Lower leg skin (tissue), 4 donors: ENCODE measurements around the gene SEMA3B. TPM values are rescaled to one million over a fixed set of nuclear protein-coding genes. Genes with fewer than 3 reads are reported as not detected.

ENCODE experiments used
- DNase-seq, 2 donors: peaks; one replicate each; pipeline ENCODE4 v3.0.0-alpha.2; 2019; ENCODE audit warnings: low spot score in 2 of 2
- H3K4me3 ChIP-seq: fragments of 200-600 bp; sonication (generic); 2 replicates; pipeline ENCODE4 v1.5.1; 2017; ENCODE audit warnings: mild to moderate bottlenecking, low read depth; ENCODE audit not compliant: poor library complexity, severe bottlenecking
- CTCF ChIP-seq, 3 donors: fragments of 450-650 bp; IDR thresholded peaks; one replicate each; pipeline ENCODE4 v1.5.1; 2016; ENCODE audit warnings: antibody characterized with exemption in 3 of 3, mild to moderate bottlenecking in 3 of 3, moderate library complexity in 2 of 3
- POLR2A ChIP-seq, 2 donors: fragments of 450-650 bp; IDR thresholded peaks; one replicate each; pipeline ENCODE4 v1.6.1; 2016 to 2017; ENCODE audit warnings: antibody characterized with exemption in 2 of 2, mild to moderate bottlenecking in 1 of 2, moderate library complexity in 1 of 2
- WGBS, 2 donors: methylation state at CpG; one replicate each; pipeline ENCODE4 v1.1.5; 2018; 5-methylcytosine and 5-hydroxymethylcytosine counted together
- intact Hi-C: fragments of 100-400 bp; cut with DNase I; formaldehyde crosslinking; loops from one replicate; pipeline ENCODE4 v1.15.0; 2023; ENCODE audit warnings: low total_unique reads
- total RNA-seq, 4 donors: library from RNA; depleted of rRNA; stranded (reverse); fragments of >200 nt; gene quantifications; one replicate each; pipeline ENCODE4 v1.1.0, GENCODE V29; 2016

Gene SEMA3B
- total RNA-seq, 4 donors from 2014 or later = 1.1 to 7.2 (median 3.3) TPM

- DNase-seq = peak in 1 of 2 donors; percentile 32
- intact Hi-C loops = no loop called here
- peak overlapping the region; percentile 42 for H3K4me3 ChIP-seq
- TF ChIP-seq CTCF (IDR thresholded peaks at IDR 0.05) = no peak
- no peak for TF ChIP-seq POLR2A (IDR thresholded peaks at IDR 0.05)
- 12 to 19% methylated on average over 6 to 12 of the region's 14 CpGs for WGBS, 2 donors
Observed at GRCh38 chr3:50322115-50322385, 53.1 kb downstream of the SEMA3B start.

GRCh38 chr3:50322386-50323091 lies 53.6 kb downstream of the SEMA3B start, which contains the start of gene HYAL2:
TSS of gene HYAL2 (minus strand) at chr3:50322745. CDS start at chr3:50320489, 2,256 bp downstream.
- 50 to 55% methylated on average over 31 of the region's 31 CpGs for WGBS, 2 donors
- peak in 1 of 2 donors; percentile 50 for DNase-seq
- peak within 1 kb of the TSS; percentile 42 for H3K4me3 ChIP-seq
- intact Hi-C loops = no loop called here
- TF ChIP-seq POLR2A (IDR thresholded peaks at IDR 0.05) (no peak), CTCF (IDR thresholded peaks at IDR 0.05) (no peak)

GRCh38 chr3:50323092-50323600 lies 54.2 kb downstream of the SEMA3B start:
- WGBS, 2 donors = 50 to 68% methylated on average over 4 of the region's 4 CpGs
- TF ChIP-seq POLR2A (IDR thresholded peaks at IDR 0.05) = no peak
- TF ChIP-seq CTCF (IDR thresholded peaks at IDR 0.05) = no peak
- no peak overlapping the region for H3K4me3 ChIP-seq
- DNase-seq = peak in 1 of 2 donors; percentile 18
- intact Hi-C loops = no loop called here

GRCh38 chr3:50323614-50324199 lies 54.8 kb downstream of the SEMA3B start:
- intact Hi-C loops = no loop called here
- DNase-seq = peak in 1 of 2 donors; percentile 36
- no peak overlapping the region for H3K4me3 ChIP-seq
- WGBS, 2 donors = 44 to 81% methylated on average over 4 of the region's 5 CpGs
- TF ChIP-seq CTCF (IDR thresholded peaks at IDR 0.05) (no peak), POLR2A (IDR thresholded peaks at IDR 0.05) (no peak)

- TF ChIP-seq CTCF (IDR thresholded peaks at IDR 0.05) (peak in 1 of 3 donors; percentile 59), POLR2A (IDR thresholded peaks at IDR 0.05) (no peak)
- 44 to 50% methylated on average over 4 of the region's 4 CpGs for WGBS, 2 donors
- no peak overlapping the region for H3K4me3 ChIP-seq
- intact Hi-C loops = no loop called here
- DNase-seq = peak in 1 of 2 donors; percentile 60
Observed at GRCh38 chr3:50324351-50325112, 55.6 kb downstream of the SEMA3B start.
